ENCODE results near the gene STOX1. TPM values are rescaled to one million over a fixed set of nuclear protein-coding genes. Genes with fewer than 3 reads are reported as not detected.

The STOX1 gene
- total and polyA plus RNA-seq, 2 of the 13 experiments (the other 11 are each of a cell fraction or from before 2014, with no cell fraction given) = 2.5 to 6.0 TPM

- peak; percentile 33; the same call in 1 of the 2 replicates for TF ChIP-seq THYN1 (CRISPR knock-in tag; IDR thresholded peaks at IDR 0.05; ENCODE audit: borderline replicate concordance, low read depth)
- TF ChIP-seq ZNF232 (CRISPR knock-in tag; IDR thresholded peaks at IDR 0.05; ENCODE audit: borderline replicate concordance) = 0 out of 2 replicates have a peak, but pooled peaks have one; percentile 27
- no peak for TF ChIP-seq MTF1 (CRISPR knock-in tag; IDR thresholded peaks at IDR 0.05)
- TF ChIP-seq, protein P1, sequence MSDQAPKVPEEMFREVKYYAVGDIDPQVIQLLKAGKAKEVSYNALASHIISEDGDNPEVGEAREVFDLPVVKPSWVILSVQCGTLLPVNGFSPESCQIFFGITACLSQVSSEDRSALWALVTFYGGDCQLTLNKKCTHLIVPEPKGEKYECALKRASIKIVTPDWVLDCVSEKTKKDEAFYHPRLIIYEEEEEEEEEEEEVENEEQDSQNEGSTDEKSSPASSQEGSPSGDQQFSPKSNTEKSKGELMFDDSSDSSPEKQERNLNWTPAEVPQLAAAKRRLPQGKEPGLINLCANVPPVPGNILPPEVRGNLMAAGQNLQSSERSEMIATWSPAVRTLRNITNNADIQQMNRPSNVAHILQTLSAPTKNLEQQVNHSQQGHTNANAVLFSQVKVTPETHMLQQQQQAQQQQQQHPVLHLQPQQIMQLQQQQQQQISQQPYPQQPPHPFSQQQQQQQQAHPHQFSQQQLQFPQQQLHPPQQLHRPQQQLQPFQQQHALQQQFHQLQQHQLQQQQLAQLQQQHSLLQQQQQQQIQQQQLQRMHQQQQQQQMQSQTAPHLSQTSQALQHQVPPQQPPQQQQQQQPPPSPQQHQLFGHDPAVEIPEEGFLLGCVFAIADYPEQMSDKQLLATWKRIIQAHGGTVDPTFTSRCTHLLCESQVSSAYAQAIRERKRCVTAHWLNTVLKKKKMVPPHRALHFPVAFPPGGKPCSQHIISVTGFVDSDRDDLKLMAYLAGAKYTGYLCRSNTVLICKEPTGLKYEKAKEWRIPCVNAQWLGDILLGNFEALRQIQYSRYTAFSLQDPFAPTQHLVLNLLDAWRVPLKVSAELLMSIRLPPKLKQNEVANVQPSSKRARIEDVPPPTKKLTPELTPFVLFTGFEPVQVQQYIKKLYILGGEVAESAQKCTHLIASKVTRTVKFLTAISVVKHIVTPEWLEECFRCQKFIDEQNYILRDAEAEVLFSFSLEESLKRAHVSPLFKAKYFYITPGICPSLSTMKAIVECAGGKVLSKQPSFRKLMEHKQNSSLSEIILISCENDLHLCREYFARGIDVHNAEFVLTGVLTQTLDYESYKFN (CRISPR knock-in tag; conservative IDR thresholded peaks at IDR 0.05) = peak; percentile 49; the same call in 1 of the 2 replicates
- no peak; the same call in 1 of the 2 replicates for TF ChIP-seq ZKSCAN8 (CRISPR knock-in tag; IDR thresholded peaks at IDR 0.05; ENCODE audit: borderline replicate concordance)
- TF ChIP-seq ZSCAN9 (CRISPR knock-in tag; IDR thresholded peaks at IDR 0.05; ENCODE audit: borderline replicate concordance) = no peak
- no peak for TF ChIP-seq HIVEP1 (CRISPR knock-in tag; IDR thresholded peaks at IDR 0.05)
- TF ChIP-seq TBX3 (IDR thresholded peaks at IDR 0.05; ENCODE audit: borderline replicate concordance) = no peak; the same call in 1 of the 2 replicates
- peak; percentile 97 for TF ChIP-seq GABPB1 (CRISPR knock-in tag; IDR thresholded peaks at IDR 0.05)
- TF ChIP-seq TEAD2 (CRISPR knock-in tag; IDR thresholded peaks at IDR 0.05) = 0 out of 2 replicates have a peak, but pooled peaks have one; percentile 26
- TF ChIP-seq, protein P2, sequence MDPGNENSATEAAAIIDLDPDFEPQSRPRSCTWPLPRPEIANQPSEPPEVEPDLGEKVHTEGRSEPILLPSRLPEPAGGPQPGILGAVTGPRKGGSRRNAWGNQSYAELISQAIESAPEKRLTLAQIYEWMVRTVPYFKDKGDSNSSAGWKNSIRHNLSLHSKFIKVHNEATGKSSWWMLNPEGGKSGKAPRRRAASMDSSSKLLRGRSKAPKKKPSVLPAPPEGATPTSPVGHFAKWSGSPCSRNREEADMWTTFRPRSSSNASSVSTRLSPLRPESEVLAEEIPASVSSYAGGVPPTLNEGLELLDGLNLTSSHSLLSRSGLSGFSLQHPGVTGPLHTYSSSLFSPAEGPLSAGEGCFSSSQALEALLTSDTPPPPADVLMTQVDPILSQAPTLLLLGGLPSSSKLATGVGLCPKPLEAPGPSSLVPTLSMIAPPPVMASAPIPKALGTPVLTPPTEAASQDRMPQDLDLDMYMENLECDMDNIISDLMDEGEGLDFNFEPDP (CRISPR knock-in tag; conservative IDR thresholded peaks at IDR 0.05) = 0 out of 2 replicates have a peak, but pooled peaks have one; percentile 73
- peak; percentile 59; the same call in 1 of the 2 replicates for TF ChIP-seq ZNF235 (CRISPR knock-in tag; IDR thresholded peaks at IDR 0.05; ENCODE audit: borderline replicate concordance)
- 0 out of 2 replicates have a peak, but pooled peaks have one; percentile 15 for TF ChIP-seq RARA (CRISPR knock-in tag; IDR thresholded peaks at IDR 0.05)
- 0 out of 2 replicates have a peak, but pooled peaks have one; percentile 7 for TF ChIP-seq ZNF841 (CRISPR knock-in tag; IDR thresholded peaks at IDR 0.05; ENCODE audit: borderline replicate concordance)
- TF ChIP-seq NFYB (CRISPR knock-in tag; IDR thresholded peaks at IDR 0.05) = peak; percentile 89
- peak; percentile 94 for TF ChIP-seq DMAP1 (CRISPR knock-in tag; IDR thresholded peaks at IDR 0.05)
- TF ChIP-seq, protein P3, sequence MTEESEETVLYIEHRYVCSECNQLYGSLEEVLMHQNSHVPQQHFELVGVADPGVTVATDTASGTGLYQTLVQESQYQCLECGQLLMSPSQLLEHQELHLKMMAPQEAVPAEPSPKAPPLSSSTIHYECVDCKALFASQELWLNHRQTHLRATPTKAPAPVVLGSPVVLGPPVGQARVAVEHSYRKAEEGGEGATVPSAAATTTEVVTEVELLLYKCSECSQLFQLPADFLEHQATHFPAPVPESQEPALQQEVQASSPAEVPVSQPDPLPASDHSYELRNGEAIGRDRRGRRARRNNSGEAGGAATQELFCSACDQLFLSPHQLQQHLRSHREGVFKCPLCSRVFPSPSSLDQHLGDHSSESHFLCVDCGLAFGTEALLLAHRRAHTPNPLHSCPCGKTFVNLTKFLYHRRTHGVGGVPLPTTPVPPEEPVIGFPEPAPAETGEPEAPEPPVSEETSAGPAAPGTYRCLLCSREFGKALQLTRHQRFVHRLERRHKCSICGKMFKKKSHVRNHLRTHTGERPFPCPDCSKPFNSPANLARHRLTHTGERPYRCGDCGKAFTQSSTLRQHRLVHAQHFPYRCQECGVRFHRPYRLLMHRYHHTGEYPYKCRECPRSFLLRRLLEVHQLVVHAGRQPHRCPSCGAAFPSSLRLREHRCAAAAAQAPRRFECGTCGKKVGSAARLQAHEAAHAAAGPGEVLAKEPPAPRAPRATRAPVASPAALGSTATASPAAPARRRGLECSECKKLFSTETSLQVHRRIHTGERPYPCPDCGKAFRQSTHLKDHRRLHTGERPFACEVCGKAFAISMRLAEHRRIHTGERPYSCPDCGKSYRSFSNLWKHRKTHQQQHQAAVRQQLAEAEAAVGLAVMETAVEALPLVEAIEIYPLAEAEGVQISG (CRISPR knock-in tag; IDR thresholded peaks at IDR 0.05) = peak; percentile 74; the same call in 1 of the 2 replicates
- TF ChIP-seq DNMT1 (CRISPR knock-in tag; IDR thresholded peaks at IDR 0.05) = no peak
- peak; percentile 80 for TF ChIP-seq POGZ (CRISPR knock-in tag; IDR thresholded peaks at IDR 0.05)
- TF ChIP-seq ZFP91 (CRISPR knock-in tag; IDR thresholded peaks at IDR 0.05; ENCODE audit: borderline replicate concordance) = peak; percentile 93; the same call in 1 of the 2 replicates
Measured at GRCh38 chr10:68901105-68901927, 74.0 kb downstream of the STOX1 start, which contains the start of gene DDX50 (continued).
